OCI-LY1 (cell line): Measurements from ENCODE around the gene FDX2.

Experiments used
- EZH2 ChIP-seq: fragments of 200-600 bp; sonication (generic), shearing (Covaris generic); IDR thresholded peaks from 2 replicates; pipeline ENCODE4 v1.8.0; 2017; ENCODE audit warnings: borderline replicate concordance, mixed run types, mild to moderate bottlenecking, antibody characterized with exemption, low read length, moderate library complexity, mixed read lengths
- TF ChIP-seq, protein P1 (sequence below): fragments of 200-600 bp; sonication (generic), shearing (Covaris generic); IDR thresholded peaks from 2 replicates; pipeline ENCODE4 v1.5.1; 2017; ENCODE audit warnings: mild to moderate bottlenecking, antibody characterized with exemption, low read length, moderate library complexity, mixed read lengths

DNA sequence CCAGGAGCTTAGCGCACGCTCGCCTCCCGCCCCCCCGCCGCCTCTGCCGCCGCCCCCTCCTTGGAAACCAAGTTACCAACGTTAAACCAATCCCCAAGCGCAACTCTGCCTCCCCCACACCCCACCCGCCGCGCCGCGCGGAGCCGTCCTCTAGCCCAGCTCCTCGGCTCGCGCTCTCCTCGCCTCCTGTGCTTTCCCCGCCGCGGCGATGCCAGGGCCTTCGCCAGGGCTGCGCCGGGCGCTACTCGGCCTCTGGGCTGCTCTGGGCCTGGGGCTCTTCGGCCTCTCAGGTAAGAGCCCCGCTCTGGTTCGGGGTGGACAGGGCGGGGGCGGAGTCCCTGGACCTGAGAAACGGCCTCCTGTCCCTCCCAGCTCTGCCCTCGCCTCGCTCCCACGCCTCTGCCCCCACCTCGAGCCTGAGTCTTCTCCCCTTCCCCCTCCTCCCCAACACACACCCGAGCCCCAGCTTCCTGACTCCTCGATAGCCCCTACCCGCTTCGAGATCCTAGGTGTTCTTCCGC lies 25.9 kb downstream of the FDX2 start, which contains the start of gene ICAM5:
- TF ChIP-seq EZH2: no peak
- TF ChIP-seq, protein P1, sequence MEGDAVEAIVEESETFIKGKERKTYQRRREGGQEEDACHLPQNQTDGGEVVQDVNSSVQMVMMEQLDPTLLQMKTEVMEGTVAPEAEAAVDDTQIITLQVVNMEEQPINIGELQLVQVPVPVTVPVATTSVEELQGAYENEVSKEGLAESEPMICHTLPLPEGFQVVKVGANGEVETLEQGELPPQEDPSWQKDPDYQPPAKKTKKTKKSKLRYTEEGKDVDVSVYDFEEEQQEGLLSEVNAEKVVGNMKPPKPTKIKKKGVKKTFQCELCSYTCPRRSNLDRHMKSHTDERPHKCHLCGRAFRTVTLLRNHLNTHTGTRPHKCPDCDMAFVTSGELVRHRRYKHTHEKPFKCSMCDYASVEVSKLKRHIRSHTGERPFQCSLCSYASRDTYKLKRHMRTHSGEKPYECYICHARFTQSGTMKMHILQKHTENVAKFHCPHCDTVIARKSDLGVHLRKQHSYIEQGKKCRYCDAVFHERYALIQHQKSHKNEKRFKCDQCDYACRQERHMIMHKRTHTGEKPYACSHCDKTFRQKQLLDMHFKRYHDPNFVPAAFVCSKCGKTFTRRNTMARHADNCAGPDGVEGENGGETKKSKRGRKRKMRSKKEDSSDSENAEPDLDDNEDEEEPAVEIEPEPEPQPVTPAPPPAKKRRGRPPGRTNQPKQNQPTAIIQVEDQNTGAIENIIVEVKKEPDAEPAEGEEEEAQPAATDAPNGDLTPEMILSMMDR: no peak
